ENCODE measurements around the gene SEPTIN2. TPM values are rescaled to one million over a fixed set of nuclear protein-coding genes. Genes with fewer than 3 reads are reported as not detected.
"Not testable (repeated sequence)": the region's sequence is repeated elsewhere in the genome, so short reads cannot be mapped to it uniquely, and the experiment has no call there.

Gene SEPTIN2
- total RNA-seq, 1 donor from 2014 or later: 74.5 TPM

DNA sequence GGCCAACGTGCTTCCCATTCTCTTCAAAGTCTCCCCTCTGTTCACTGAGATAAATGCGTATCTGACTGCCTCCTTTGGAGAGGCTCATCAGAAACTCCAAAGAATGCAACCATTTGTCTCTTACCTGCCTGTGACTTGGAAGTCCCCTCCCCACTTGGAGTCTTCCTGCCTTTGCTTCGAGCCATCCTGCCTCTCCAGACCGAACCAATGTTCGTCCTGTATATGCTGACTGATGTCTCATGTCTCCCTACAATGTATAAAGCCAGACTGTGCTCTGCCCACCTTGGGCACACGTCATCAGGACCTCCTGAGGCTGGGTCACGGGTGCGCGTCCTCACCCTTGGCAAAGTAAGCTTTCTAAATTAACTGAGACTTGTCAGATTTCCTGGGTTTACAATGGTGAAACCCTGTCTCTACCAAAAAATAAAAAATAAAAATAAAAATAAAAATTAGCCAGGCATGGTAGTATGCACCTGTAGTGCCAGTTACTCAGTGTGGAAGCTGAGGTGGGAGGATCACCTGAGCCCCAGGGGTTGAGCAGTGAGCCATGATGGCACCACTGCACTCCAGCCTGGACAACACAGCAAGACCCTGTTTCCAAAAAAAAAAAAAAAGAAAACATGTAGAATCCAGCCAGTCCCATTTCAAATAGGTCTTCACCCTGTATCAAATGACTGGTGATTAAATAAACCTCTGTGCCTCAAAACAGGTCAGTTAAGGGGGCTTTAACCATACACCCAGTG lies 29.2 kb upstream of the SEPTIN2 start:
- DNase-seq (ENCODE audit: low spot score): no peak
- ATAC-seq: no peak

DNA sequence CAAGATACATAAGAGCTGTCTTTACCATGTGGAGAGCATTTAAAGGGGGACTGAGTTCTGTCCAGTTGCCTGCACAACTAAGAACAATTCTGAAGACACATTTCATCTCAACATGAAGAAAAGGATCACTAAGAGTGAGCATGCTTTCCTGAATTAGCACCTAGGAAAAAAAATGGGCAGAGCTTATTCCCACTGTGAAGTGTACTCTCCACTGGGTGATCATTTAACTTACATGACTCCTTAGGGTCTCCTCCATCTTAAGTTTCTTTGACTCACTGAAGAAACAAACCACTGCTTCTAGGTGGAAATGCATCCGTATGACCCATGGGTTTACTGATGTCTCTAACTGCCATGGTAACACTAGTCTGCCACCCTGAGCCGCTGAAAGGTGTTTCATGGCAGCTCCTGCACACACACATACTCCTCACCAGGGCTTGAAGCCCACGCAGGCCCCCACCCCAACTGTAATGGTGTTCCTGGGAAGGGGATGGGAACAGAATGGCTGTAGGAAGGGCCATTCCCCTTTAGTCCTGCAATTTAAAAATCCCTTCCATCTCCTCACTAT lies 27.3 kb upstream of the SEPTIN2 start:
- DNase-seq (ENCODE audit: low spot score) (no peak), ATAC-seq (no peak)

- DNase-seq (ENCODE audit: low spot score) (no peak), ATAC-seq (no peak)
These were observed 26.7 kb upstream of the SEPTIN2 start for GRCh38 chr2:241289053-241289452.

GRCh38 chr2:241289597-241289996 lies 26.1 kb upstream of the SEPTIN2 start:
- DNase-seq (ENCODE audit: low spot score) (no peak), ATAC-seq (no peak)

GRCh38 chr2:241291153-241291552 lies 24.6 kb upstream of the SEPTIN2 start:
- DNase-seq (ENCODE audit: low spot score) (no peak), ATAC-seq (no peak)

DNA sequence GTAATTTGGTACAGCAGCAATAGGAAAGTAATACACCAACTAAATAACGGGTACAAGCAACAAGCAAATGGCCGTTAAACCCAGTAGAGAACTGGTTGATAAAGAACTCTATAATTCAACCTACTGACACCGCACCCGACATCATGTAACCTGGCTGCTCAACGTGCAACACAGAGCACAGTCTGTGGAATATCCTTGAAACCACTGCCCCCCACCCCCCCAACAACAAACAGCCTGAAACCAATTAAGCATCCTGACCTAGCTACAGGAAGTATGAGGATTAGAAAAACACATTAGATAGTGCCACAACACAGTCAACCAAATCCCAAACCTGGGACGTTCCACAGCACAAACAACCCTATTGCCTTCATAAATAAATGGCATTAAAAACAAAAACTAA lies 23.7 kb upstream of the SEPTIN2 start:
- no peak for DNase-seq (ENCODE audit: low spot score)
- ATAC-seq: no peak

DNA sequence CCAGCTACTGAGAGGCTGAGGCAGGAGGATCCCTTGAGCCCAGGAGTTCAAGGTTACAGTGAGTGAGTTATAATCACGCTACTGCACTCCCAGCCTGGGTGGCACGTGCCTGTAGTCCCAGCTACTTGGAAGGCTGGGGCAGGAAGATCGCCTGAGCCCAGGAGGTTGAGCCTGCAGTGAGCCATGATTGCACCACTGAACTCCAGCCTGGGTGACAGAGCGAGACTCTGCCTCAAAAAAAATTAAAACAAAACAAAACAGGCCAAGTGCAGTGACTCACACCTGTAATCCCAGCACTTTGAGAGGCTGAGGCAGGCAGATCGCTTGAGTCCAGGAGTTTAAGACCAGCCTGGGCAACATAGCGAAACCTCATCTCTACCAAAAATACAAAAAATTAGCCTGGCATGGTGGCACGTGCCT lies 22.3 kb upstream of the SEPTIN2 start:
- ATAC-seq: peak; percentile 70
- not testable (repeated sequence) for DNase-seq (ENCODE audit: low spot score)

DNA sequence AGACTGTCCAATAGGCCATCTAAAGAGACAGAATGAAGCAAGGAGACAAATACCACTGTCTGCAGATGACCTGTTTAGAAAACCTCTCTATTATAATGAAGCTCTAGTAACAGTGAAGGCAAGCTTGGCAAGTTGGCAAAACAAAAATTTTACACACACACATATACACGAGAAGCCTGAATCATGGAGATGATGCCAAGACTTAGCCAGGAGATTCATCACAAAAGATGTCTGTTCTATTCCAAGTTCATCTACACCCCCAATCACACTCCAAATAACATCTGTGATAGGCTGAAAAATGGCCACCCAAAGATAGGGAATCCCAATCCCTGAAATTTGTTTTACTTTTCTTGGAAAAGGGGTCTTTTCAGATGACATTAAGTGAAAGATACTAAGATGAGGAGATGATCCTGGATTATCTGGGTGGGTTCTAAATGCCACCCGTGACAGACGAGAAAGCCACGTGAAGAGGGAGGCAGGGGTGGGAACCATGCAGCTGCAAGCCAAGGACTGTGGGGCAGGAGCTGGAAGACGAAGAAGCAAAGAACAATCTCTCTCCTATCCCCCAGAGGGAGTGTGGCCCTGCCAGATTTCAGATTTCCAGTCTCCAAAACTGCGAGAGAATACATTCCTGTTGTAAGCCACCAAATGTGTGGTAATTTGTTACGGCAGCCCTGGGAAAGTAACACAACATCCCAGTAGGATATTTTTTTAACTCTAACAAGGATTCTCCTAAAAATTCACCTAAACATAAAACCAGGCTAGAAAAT lies 20.2 kb upstream of the SEPTIN2 start:
- DNase-seq (ENCODE audit: low spot score) (no peak), ATAC-seq (no peak)

DNA sequence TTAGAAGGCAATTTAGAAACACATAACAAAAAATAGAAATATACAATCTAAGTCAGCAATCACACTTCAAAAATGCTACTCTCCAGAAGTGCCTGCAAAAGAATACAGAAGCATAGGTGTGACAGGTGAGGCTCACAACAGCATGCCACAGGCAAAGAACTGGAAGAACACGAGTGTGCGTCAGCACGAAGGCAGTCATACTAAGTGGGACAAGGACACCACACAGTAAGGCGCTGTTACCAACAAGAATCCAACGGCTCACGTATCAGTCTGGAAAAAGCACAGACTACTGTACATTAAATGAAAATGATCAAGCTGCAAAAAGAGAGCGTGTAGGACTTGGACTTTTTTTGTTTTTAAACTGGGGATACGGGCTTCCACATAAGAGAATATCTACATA lies 19.0 kb upstream of the SEPTIN2 start:
- DNase-seq (ENCODE audit: low spot score): no peak
- ATAC-seq: no peak

DNA sequence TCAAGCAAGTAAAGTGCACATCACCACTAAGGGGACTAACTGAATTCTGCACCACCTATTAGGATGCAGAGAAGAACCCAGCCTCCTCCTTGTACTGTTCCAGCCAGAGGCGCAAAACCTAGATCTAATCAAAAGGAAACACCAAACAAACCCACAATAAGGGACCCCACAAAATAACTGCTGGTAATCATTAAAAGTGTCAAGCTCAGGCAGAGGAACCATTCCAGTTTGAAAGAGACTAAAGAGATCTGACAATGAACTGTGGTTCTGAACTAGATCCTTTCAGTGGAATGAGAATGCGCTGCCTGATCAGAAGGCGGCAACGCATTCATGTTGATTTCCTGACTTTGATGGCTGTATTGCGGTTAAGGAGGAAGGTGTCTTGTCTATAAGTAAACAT lies 17.1 kb upstream of the SEPTIN2 start:
- DNase-seq (ENCODE audit: low spot score): no peak

GRCh38 chr2:241300000-241300399 lies 15.7 kb upstream of the SEPTIN2 start:
- DNase-seq (ENCODE audit: low spot score) (no peak), ATAC-seq (no peak)

More for the DNA sequence above, 17.1 kb upstream of the SEPTIN2 start:
- ATAC-seq: no peak

- ATAC-seq (peak; percentile 60), DNase-seq (ENCODE audit: low spot score) (no peak)
These were observed 13.6 kb upstream of the SEPTIN2 start for GRCh38 chr2:241302083-241302482.

GRCh38 chr2:241302759-241303651 lies 12.7 kb upstream of the SEPTIN2 start:
- peak; percentile 45 for ATAC-seq
- no peak for DNase-seq (ENCODE audit: low spot score)

DNA sequence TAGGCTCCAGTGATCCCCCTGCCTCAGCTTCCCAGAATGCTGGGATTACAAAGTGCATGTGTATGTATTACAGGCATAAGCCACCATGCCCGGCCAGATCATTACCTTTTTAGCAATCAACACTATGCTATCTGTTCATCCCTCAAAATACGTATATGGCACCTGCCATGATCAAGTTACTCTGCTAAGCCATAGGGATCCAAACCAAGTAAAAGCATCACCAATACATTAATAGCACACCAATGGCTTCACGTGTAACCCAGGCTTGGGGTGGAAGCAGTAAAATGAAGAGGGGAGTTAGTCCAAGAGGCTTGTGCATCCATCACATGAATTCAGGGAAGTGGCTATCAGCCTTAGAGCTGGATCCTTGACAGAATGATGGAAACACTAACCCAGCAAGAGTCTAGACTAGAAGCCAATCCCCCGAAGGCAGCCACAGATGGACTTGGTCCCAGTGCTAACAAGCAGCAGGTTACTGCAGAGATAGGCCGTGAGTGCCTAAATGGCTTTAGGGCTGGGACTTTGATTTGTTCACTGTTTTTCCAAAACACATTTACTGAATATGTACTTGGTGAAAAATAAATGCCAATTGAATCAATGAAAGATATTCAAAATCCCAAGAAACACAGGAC lies 11.6 kb upstream of the SEPTIN2 start:
- ATAC-seq (no peak), DNase-seq (ENCODE audit: low spot score) (no peak)

- ATAC-seq (no peak), DNase-seq (ENCODE audit: low spot score) (no peak)
These were observed 8.7 kb upstream of the SEPTIN2 start for GRCh38 chr2:241307055-241307454.

DNA sequence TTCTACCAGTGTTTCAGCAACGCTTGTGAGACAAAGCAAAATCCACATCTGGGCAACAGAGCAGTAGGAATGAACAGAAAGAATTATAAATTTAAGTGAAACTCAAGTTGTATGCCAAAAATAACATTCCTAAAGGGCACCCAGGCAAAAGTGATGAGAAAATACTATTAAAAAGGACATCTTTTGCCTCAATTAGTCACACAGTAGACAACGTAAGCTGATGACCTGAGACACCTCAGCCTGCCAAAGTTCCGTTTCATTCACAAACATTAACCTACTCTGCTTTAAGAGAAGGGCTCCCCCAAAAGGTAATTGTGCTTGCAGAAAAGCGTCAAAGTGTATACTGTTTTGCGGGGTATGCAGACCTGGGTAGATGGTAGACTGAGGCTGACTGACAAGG lies 7.5 kb upstream of the SEPTIN2 start:
- ATAC-seq (peak; percentile 45), DNase-seq (ENCODE audit: low spot score) (no peak)

DNA sequence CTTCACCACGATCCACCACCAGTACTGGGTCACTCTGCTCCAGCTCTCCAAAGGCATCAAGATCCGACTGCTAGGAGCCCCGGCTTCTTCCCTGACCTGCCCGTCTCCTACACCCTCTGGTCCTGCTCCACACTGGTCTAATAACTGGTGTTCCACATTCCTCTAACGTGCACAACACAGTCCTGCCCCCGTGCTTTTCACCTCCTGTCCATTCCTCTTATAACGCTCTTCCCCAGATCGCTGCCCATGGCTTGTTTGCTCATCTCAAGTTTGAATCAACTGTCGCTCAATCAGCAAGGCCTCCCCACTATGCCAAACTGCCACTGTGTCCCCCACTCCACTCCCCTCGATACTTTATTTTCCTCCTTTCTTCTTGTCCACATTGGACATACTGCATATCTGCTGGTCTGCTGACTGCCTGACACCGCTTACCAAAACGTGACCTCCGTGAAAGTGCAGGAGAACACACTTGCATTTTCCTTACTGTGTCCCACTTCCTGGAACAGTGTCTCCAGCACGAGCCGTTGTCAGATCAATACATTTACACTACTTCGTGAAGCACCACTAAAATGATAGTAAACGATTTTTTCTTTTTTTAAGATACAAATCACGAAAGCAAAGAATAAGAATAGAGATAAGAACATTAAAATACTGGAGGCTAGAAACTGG lies 6.8 kb upstream of the SEPTIN2 start:
- no peak for DNase-seq (ENCODE audit: low spot score)
- ATAC-seq: peak; percentile 24

DNA sequence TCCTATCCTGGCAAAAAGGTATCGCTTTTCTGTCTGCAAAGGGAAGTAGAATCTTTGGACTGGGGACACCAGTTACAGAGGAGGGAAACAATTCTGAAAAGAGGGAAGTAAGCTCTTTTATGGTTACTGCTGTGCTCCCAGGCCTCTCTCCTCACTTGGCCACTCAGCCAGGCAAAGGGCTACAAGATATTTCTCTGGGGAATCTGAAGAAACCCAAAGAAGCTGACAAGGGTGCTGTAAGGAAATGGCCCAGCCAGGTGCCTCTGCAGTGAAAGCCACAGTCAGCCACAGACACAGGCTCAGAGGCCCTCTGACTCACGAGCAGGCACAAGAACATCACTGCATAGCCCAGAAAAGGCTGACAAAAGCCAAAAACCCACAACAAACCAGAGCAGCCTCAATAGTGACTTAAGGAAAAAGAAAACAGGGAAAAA lies 6.0 kb upstream of the SEPTIN2 start:
- ATAC-seq (peak; percentile 50), DNase-seq (ENCODE audit: low spot score) (no peak)

GRCh38 chr2:241310917-241311566 lies 4.7 kb upstream of the SEPTIN2 start:
- no peak for DNase-seq (ENCODE audit: low spot score)
- no peak for ATAC-seq

All from left lobe of liver (tissue), 2 donors.